GM19468 (cell line): Measurements from ENCODE around the gene KCNK5.

Experiments used
- ATAC-seq: cut with Tn5 transposase; IDR thresholded peaks from one replicate; pipeline ENCODE4 v1.9.1; 2021; ENCODE audit warnings: mild to moderate bottlenecking, moderate library complexity, moderate number of reproducible peaks; ENCODE audit not compliant: unreplicated experiment; ENCODE audit errors: extremely low read depth

The KCNK5 gene

DNA sequence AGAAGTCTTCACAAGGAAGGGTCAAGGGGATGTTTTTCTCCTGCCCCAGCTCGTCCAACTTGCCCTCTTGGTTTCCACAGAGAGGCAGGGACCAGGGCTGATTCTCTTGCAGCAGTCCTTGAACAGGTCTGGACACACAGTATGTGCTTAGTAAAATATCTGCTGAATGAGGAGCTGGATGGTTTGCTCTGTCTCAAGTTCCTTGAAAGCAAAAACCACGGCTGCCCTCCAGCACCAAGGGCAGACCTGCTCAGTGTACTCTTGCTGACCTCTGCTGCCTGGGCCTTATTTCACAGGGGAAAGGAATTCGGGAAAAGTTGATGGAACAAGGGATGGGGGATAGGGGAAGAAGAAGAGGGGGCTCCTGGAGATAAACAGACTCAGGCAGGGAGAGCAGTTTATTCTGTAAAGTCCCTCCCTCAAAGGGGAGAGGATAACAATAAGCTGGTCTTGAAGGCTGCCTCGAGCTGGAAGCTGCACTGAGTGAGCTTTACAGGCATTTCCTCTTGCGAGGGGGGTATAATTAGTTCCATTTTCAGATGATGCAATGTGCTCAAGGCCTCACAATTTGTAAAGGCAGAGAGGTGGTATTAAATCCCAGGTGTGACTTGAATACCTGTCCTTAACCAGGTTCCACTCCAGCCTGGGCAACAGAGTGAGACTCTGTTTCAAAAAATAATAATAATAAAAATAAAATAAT is 10.3 kb downstream of the KCNK5 start:
- ATAC-seq, result no peak

DNA sequence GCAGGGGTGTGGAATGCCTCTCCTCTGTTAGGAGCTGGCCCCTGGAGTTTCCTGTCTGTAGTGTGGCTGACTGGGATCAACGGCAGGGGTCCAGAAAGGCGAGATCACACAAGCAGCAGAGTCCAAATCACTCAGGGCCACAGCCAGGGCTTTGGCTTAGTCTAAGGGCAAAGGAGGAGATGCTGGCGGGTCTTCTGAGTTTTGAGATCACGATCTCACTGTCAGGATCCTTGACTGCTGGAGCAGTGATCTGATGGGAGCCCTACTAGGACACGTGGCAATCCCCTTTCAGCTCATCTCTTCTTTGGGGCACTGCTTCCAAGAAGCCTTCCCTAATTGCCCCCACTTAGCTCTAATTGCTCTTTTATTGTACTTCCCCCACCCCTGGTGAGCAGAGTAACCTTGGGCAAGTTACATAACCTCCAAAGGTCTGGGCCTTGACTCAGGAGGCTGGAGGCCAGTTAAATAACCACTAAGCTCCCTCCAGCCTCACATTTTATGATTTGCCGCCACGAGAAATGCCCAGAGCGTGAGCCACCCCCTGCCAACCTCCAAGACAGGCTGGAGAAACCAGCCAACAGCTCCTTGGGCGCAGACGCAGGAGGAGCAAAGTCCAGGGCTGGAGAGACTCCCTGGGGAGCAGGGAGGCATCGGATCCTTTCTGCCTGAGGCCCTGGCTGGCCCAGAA is 12.0 kb downstream of the KCNK5 start:
- ATAC-seq, result no peak

- no peak for ATAC-seq
These were observed 13.6 kb downstream of the KCNK5 start for GRCh38 chr6:39215640-39216158.

GRCh38 chr6:39214846-39215639 is 14.2 kb downstream of the KCNK5 start:
- ATAC-seq, result no peak

GRCh38 chr6:39214120-39214813 is 15.0 kb downstream of the KCNK5 start:
- no peak for ATAC-seq

GRCh38 chr6:39213195-39213920 is 15.9 kb downstream of the KCNK5 start:
- no peak for ATAC-seq

DNA sequence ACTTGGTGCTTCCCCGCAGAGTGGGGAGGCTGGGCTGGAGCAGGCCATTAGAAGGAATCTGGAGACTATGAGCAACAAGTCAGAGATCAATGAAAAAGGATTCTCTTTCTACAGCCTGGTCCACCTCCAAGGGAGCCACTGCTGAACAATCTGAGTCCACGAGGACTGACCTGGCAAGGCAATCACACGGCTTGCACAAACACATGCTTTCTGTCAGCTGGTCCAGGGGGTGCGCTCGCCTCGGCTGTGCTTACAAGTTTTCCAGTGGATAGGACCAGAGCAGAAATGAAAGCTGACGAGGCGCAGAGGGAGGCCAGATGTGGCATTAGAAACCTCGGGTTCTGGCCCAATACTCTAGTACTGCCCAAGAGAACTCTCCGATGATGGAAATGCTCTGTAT is 18.1 kb downstream of the KCNK5 start:
- ATAC-seq, result no peak

DNA sequence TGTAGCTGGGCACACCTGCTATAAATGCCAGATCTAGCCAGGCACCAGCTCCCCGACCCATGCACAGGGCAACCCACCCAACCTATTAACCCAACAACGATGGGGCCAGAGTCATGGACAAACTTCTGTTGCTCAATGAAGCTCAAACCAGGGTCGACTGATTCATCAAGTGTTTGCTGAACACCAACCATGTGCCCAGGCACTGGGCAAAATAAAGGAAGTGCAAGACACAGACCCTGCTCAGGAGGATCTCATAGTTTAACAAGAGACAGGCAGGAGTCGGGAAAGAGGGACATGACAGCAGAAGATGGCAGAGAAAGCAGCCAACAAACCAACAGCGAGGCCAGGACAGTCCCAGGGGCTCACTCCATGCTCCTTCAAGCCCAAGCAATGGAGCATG is 18.8 kb downstream of the KCNK5 start:
- ATAC-seq, result no peak

- ATAC-seq, result no peak
These were observed 19.4 kb downstream of the KCNK5 start for GRCh38 chr6:39209911-39210310.

GRCh38 chr6:39209360-39209811 is 19.9 kb downstream of the KCNK5 start:
- ATAC-seq, result no peak

DNA sequence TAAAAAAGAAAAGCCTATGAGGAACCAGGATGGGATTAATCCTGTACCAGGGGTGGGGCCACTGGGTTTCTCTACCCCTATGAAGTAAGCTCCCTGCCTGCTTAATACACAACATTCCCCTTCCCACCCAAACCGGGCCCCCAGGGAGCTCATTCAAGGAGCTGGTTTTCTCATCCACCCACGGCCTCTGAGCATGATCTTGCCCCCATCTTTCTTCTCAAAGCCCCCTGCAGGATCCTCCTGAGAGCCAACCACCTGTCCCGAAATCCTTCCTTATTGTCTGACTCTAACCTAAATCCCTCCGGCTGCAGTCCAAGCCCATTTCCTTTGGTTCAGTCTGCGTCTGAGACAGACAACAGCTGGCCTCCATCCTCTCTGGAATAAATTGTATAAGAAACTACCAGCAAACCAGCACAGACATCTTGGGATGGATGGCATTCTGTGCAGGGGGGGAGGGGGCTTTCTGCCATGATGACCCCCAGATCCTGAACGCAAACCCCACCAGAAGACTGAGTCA is 21.0 kb downstream of the KCNK5 start:
- ATAC-seq, result no peak

DNA sequence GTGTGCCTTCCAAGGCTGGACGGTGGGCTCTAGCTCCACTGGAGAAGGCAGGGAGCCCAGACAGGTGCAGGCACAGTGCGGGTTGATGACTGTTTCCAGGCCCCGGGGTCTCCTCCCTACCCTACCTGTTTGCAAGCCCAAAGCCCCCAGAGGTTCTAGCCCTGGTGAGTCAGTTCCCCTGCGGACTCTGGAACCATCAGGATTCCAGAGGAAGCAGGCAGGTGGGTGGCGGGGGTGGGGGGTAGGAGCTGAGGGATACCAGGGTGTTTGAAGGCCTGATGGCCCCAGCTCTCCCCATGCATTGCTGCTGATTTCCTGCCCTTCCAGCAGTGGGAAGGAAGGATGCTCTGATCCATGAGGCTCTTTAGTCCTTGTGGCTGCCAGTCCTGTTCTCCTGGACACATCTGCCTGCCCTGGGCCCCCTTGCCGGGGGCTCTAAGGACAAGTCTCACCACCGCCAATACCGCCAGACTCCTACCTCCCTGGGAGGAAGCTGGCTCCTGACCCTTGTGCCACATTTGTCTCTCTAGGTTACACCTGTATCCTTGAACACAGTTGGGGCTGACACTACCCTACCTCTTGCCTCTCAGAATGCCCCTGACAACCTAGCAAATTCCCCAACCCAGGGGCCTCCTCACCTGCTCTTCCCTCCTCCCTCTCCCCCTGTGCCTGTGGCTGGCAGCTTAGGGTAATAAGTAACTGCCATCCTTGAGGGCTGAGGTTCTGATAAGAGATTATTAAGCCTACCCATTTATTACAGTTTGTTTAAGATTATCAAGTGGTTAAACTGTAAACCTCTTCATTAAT is 21.7 kb downstream of the KCNK5 start:
- ATAC-seq, result no peak

GRCh38 chr6:39206250-39206721 is 23.0 kb downstream of the KCNK5 start:
- ATAC-seq, result no peak

DNA sequence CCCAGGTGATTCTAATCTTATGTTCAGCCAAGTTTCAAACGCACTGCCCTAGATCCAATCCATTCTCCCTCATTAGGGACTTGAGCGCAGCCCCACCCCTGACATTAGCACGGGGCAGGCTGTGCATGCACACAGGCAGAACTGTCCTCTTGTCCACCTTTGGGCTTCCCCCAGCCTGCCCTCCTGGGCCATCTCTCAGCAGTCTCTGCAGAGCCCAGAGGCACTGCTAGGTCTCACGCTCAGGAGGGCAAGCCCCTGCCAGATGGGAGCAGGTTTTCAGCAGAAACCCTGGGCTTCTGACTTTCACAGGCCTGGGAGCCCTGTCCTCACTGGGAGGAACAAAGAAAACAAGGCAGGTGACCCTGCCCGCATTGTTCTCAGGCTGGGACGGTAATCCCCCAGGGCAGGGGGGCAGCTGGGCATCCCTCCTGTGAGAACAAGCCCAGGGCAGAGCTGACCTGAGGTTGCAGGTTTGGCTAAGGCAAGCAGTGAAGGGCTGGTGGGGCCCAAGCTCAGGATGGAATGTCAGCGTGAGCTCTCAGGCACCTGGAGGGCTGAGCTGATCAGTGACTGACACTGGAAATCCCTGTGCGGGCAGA is 24.5 kb downstream of the KCNK5 start:
- no peak for ATAC-seq

DNA sequence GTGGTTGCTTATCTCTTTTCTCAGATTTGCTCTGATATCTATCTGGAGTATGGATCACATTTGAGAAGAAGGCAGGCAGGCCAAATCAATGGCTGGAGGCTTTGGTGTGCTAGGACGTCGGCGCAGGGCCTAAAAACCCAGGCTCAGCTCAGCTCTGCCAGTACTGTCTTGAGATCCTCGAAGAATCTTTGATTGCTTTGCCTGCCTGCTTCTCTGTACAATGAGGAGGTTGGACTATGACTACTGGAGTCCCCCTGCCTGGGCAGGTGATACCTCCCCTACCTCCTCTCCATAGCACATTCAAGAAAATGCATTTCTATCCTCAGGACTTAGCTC is 25.1 kb downstream of the KCNK5 start:
- ATAC-seq, result no peak

- no peak for ATAC-seq
These were observed 25.7 kb downstream of the KCNK5 start for GRCh38 chr6:39203436-39204159.

- ATAC-seq, result no peak
These were observed 27.1 kb downstream of the KCNK5 start for GRCh38 chr6:39202166-39202565.
